SK-N-SH treated with all-trans-retinoic acid at 6 μM for 48 hours (cell line): ENCODE measurements around the gene SEC14L5.
"Not testable (repeated sequence)": the region's sequence is repeated elsewhere in the genome, so short reads cannot be mapped to it uniquely, and the experiment has no call there.

Experiments used
- ATAC-seq: fragments of 200-7000 bp; cut with Tn5 transposase; 3 replicates; pipeline ENCODE4 v1.9.1; 2020; ENCODE audit warnings: mild to moderate bottlenecking, moderate library complexity
- BACH2 ChIP-seq: fragments of 250-450 bp; sonication (Bioruptor Pico); IDR thresholded peaks from 2 replicates; pipeline ENCODE4 v1.9.0; 2021; ENCODE audit warnings: mild to moderate bottlenecking, borderline replicate concordance
- CREB5 ChIP-seq: fragments of 250-450 bp; sonication (Bioruptor Pico); IDR thresholded peaks from 2 replicates; pipeline ENCODE4 v1.5.1; 2020; ENCODE audit warnings: low read depth, mild to moderate bottlenecking, moderate library complexity
- CSDC2 ChIP-seq: fragments of 250-450 bp; sonication (Bioruptor Pico); IDR thresholded peaks from 2 replicates; pipeline ENCODE4 v1.5.0; 2020; ENCODE audit warnings: mild to moderate bottlenecking, moderate library complexity
- CSRNP3 ChIP-seq: fragments of 250-450 bp; sonication (Bioruptor Pico); IDR thresholded peaks from 2 replicates; pipeline ENCODE4 v1.5.1; 2021; ENCODE audit warnings: mild to moderate bottlenecking, moderate library complexity
- ESRRG ChIP-seq: fragments of 250-450 bp; sonication (Bioruptor Pico); IDR thresholded peaks from 2 replicates; pipeline ENCODE4 v1.6.1; 2021; ENCODE audit warnings: mild to moderate bottlenecking
- GLIS3 ChIP-seq: fragments of 250-450 bp; sonication (Bioruptor Pico); IDR thresholded peaks from 2 replicates; pipeline ENCODE4 v1.5.0; 2020; ENCODE audit warnings: mild to moderate bottlenecking, moderate library complexity
- ISL1 ChIP-seq: fragments of 250-450 bp; sonication (Bioruptor Pico); IDR thresholded peaks from 2 replicates; pipeline ENCODE4 v2.1.2; 2022; ENCODE audit warnings: mild to moderate bottlenecking, moderate library complexity
- OSR1 ChIP-seq: fragments of 250-450 bp; sonication (Bioruptor Pico); IDR thresholded peaks from 2 replicates; pipeline ENCODE4 v1.8.0; 2022; ENCODE audit warnings: moderate library complexity, mild to moderate bottlenecking, inconsistent platforms
- PATZ1 ChIP-seq: fragments of 250-450 bp; sonication (Bioruptor Pico); IDR thresholded peaks from 2 replicates; pipeline ENCODE4 v1.8.0; 2020; ENCODE audit warnings: mild to moderate bottlenecking, moderate library complexity, borderline replicate concordance
- POU6F1 ChIP-seq: fragments of 250-450 bp; sonication (Bioruptor Pico); IDR thresholded peaks from 2 replicates; pipeline ENCODE4 v1.8.0; 2021; ENCODE audit warnings: low read depth, mild to moderate bottlenecking, moderate library complexity, borderline replicate concordance
- PPARA ChIP-seq: fragments of 250-450 bp; sonication (Bioruptor Pico); IDR thresholded peaks from 2 replicates; pipeline ENCODE4 v1.5.0; 2020; ENCODE audit warnings: mild to moderate bottlenecking, borderline replicate concordance
- RARB ChIP-seq: fragments of 250-450 bp; sonication (Bioruptor Pico); IDR thresholded peaks from 2 replicates; pipeline ENCODE4 v1.8.0; 2021; ENCODE audit warnings: mild to moderate bottlenecking, moderate library complexity
- SNAI2 ChIP-seq: fragments of 250-450 bp; sonication (Bioruptor Pico); IDR thresholded peaks from 2 replicates; pipeline ENCODE4 v1.5.0; 2020; ENCODE audit warnings: mild to moderate bottlenecking, moderate library complexity
- TCF4 ChIP-seq: fragments of 250-450 bp; sonication (Bioruptor Pico); IDR thresholded peaks from 2 replicates; pipeline ENCODE4 v1.8.0; 2021; ENCODE audit warnings: mild to moderate bottlenecking, moderate library complexity, borderline replicate concordance
- TOX ChIP-seq: fragments of 250-450 bp; sonication (Bioruptor Pico); IDR thresholded peaks from 2 replicates; pipeline ENCODE4 v1.8.0; 2021; ENCODE audit warnings: mild to moderate bottlenecking, moderate library complexity, borderline replicate concordance
- TSHZ2 ChIP-seq: fragments of 250-450 bp; sonication (Bioruptor Pico); IDR thresholded peaks from 2 replicates; pipeline ENCODE4 v1.5.0; 2020; ENCODE audit warnings: mild to moderate bottlenecking, moderate library complexity
- ZC3H10 ChIP-seq: fragments of 250-450 bp; sonication (Bioruptor Pico); IDR thresholded peaks from 2 replicates; pipeline ENCODE4 v1.5.1; 2021; ENCODE audit warnings: mild to moderate bottlenecking, moderate library complexity
- ZFP3 ChIP-seq: fragments of 250-450 bp; sonication (Bioruptor Pico); IDR thresholded peaks from 2 replicates; pipeline ENCODE4 v1.5.0; 2020; ENCODE audit warnings: mild to moderate bottlenecking, moderate library complexity
- ZNF70 ChIP-seq: fragments of 450-650 bp; formaldehyde crosslinking; IDR thresholded peaks from 2 replicates; pipeline ENCODE4 v1.5.0; 2020; ENCODE audit warnings: mild to moderate bottlenecking, moderate library complexity
- ZNF8 ChIP-seq: fragments of 450-650 bp; formaldehyde crosslinking; IDR thresholded peaks from 2 replicates; pipeline ENCODE4 v1.5.0; 2020; ENCODE audit warnings: mild to moderate bottlenecking, moderate library complexity

The SEC14L5 gene

GRCh38 chr16:4958510-4959438, 644 bp downstream of the SEC14L5 start:
- ATAC-seq, result no peak
- TF ChIP-seq CSDC2 (CRISPR knock-in tag) (no peak), ISL1 (no peak), TSHZ2 (CRISPR knock-in tag) (no peak), TCF4 (CRISPR knock-in tag) (no peak), ESRRG (CRISPR knock-in tag) (no peak), POU6F1 (CRISPR knock-in tag) (no peak), ZFP3 (no peak), BACH2 (no peak), PPARA (CRISPR knock-in tag) (no peak), ZC3H10 (no peak)

GRCh38 chr16:4960579-4960978, 2.4 kb downstream of the SEC14L5 start:
- TF ChIP-seq TSHZ2 (CRISPR knock-in tag) (no peak), GLIS3 (CRISPR knock-in tag) (no peak), ESRRG (CRISPR knock-in tag) (no peak), CREB5 (no peak), BACH2 (no peak), ZFP3 (no peak), ISL1 (no peak), RARB (no peak), CSRNP3 (CRISPR knock-in tag) (no peak)

GRCh38 chr16:4962716-4963115, 4.6 kb downstream of the SEC14L5 start:
- ATAC-seq, result no peak
- TF ChIP-seq CREB5 (no peak), CSDC2 (CRISPR knock-in tag) (no peak), PATZ1 (CRISPR knock-in tag) (no peak), ZNF70 (CRISPR knock-in tag) (no peak), ZNF8 (no peak), OSR1 (CRISPR knock-in tag) (no peak), SNAI2 (CRISPR knock-in tag) (no peak), TOX (no peak)

More at GRCh38 chr16:4960579-4960978, 2.4 kb downstream of the SEC14L5 start:
- ATAC-seq, result no peak

GRCh38 chr16:4963527-4963926, 5.4 kb downstream of the SEC14L5 start:
- not testable (repeated sequence) for ATAC-seq
